ENCODE data around the gene PPFIA2. TPM values are rescaled to one million over a fixed set of nuclear protein-coding genes. Genes with fewer than 3 reads are reported as not detected.

Gene PPFIA2
- total RNA-seq, 1 experiment from 2014 or later: not detected

GRCh38 chr12:81729781-81730180 lies 29.4 kb downstream of the PPFIA2 start:
- H3K4me3 ChIP-seq (ENCODE audit: low read depth, low read length): no peak overlapping the region
- ChIA-PET POLR2A (no interaction called here), CTCF (no interaction called here)
- Mint-ChIP-seq H3K9me3 (ENCODE audit: unreplicated experiment) (no peaks in the 10 kb centered on the region), H3K4me1 (ENCODE audit: low read depth, unreplicated experiment) (no peaks in the 10 kb centered on the region), H3K27ac (ENCODE audit: unreplicated experiment) (no peak overlapping the region), H3K27me3 (ENCODE audit: insufficient read depth, unreplicated experiment) (peaks cover 3% of the 10 kb centered on the region), H3K36me3 (ENCODE audit: insufficient read depth, unreplicated experiment) (no peaks in the 10 kb centered on the region), H3K4me3 (ENCODE audit: unreplicated experiment) (no peak overlapping the region)
- TF ChIP-seq, protein P1, sequence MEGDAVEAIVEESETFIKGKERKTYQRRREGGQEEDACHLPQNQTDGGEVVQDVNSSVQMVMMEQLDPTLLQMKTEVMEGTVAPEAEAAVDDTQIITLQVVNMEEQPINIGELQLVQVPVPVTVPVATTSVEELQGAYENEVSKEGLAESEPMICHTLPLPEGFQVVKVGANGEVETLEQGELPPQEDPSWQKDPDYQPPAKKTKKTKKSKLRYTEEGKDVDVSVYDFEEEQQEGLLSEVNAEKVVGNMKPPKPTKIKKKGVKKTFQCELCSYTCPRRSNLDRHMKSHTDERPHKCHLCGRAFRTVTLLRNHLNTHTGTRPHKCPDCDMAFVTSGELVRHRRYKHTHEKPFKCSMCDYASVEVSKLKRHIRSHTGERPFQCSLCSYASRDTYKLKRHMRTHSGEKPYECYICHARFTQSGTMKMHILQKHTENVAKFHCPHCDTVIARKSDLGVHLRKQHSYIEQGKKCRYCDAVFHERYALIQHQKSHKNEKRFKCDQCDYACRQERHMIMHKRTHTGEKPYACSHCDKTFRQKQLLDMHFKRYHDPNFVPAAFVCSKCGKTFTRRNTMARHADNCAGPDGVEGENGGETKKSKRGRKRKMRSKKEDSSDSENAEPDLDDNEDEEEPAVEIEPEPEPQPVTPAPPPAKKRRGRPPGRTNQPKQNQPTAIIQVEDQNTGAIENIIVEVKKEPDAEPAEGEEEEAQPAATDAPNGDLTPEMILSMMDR (IDR thresholded peaks at IDR 0.05; ENCODE audit: insufficient read depth in 1 of 2, low read depth in 1 of 2, low read length in 1 of 2, severe bottlenecking in 1 of 2, unreplicated experiment in 1 of 2): no peak
- no peaks in the 10 kb centered on the region for H3K27me3 ChIP-seq (replicated peaks; ENCODE audit: control insufficient read depth, insufficient read depth, low read length)
- no peaks in the 10 kb centered on the region for H3K9me3 ChIP-seq
- no TSS peak for BruUV-seq (replicated peaks)
- H3K4me1 ChIP-seq: no peaks in the 10 kb centered on the region
- intact Hi-C loops (cut with micrococcal nuclease; ENCODE audit: unreplicated experiment): no loop called here
- H3K36me3 ChIP-seq (ENCODE audit: control insufficient read depth, insufficient read depth, low read length): no peaks in the 10 kb centered on the region
- no peak for DNase-seq

GRCh38 chr12:81727391-81727790 lies 31.8 kb downstream of the PPFIA2 start:
- no peaks in the 10 kb centered on the region for H3K36me3 Mint-ChIP-seq (ENCODE audit: insufficient read depth, unreplicated experiment)
- H3K27me3 ChIP-seq (replicated peaks; ENCODE audit: control insufficient read depth, insufficient read depth, low read length): no peaks in the 10 kb centered on the region
- DNase-seq: no peak
- H3K27me3 Mint-ChIP-seq (ENCODE audit: insufficient read depth, unreplicated experiment): no peaks in the 10 kb centered on the region
- CTCF ChIA-PET: no interaction called here
- H3K9me3 ChIP-seq: no peaks in the 10 kb centered on the region
- H3K9me3 Mint-ChIP-seq (ENCODE audit: unreplicated experiment): no peaks in the 10 kb centered on the region
- H3K27ac Mint-ChIP-seq (ENCODE audit: unreplicated experiment): no peak overlapping the region
- no peaks in the 10 kb centered on the region for H3K4me1 ChIP-seq
- TF ChIP-seq, protein P1 (IDR thresholded peaks at IDR 0.05; ENCODE audit: insufficient read depth in 1 of 2, low read depth in 1 of 2, low read length in 1 of 2, severe bottlenecking in 1 of 2, unreplicated experiment in 1 of 2): no peak
- no TSS peak for BruUV-seq (replicated peaks)
- POLR2A ChIA-PET: no interaction called here
- no peaks in the 10 kb centered on the region for H3K36me3 ChIP-seq (ENCODE audit: control insufficient read depth, insufficient read depth, low read length)
- intact Hi-C loops (cut with micrococcal nuclease; ENCODE audit: unreplicated experiment): no loop called here
- no peaks in the 10 kb centered on the region for H3K4me1 Mint-ChIP-seq (ENCODE audit: low read depth, unreplicated experiment)
- H3K4me3 Mint-ChIP-seq (ENCODE audit: unreplicated experiment): no peak overlapping the region
- H3K4me3 ChIP-seq (ENCODE audit: low read depth, low read length): no peak overlapping the region

DNA sequence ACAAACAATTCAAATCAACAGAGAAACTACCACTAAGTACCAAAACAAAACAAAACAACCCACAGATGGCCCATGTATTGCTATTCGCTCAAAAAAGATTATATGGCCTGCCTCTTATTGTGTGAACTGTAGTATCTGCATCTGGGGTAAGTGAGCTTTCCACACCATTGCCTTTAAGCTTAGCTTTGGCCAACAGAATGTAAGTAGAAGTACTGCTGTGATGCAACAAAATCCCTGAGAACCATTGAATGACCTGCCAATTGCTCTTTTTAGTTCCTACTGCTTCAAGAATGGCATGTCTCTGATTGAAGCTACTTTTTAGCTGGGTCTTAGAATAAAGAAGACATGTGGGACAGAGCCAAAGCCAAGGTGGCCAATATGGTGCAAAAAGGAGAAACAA lies 32.5 kb downstream of the PPFIA2 start:
- Mint-ChIP-seq H3K27me3 (ENCODE audit: insufficient read depth, unreplicated experiment) (no peaks in the 10 kb centered on the region), H3K4me3 (ENCODE audit: unreplicated experiment) (no peak overlapping the region), H3K36me3 (ENCODE audit: insufficient read depth, unreplicated experiment) (no peaks in the 10 kb centered on the region), H3K9me3 (ENCODE audit: unreplicated experiment) (no peaks in the 10 kb centered on the region), H3K27ac (ENCODE audit: unreplicated experiment) (no peak overlapping the region), H3K4me1 (ENCODE audit: low read depth, unreplicated experiment) (no peaks in the 10 kb centered on the region)
- Histone ChIP-seq H3K27me3 (replicated peaks; ENCODE audit: control insufficient read depth, insufficient read depth, low read length) (no peaks in the 10 kb centered on the region), H3K36me3 (ENCODE audit: control insufficient read depth, insufficient read depth, low read length) (no peaks in the 10 kb centered on the region), H3K9me3 (no peaks in the 10 kb centered on the region), H3K4me1 (no peaks in the 10 kb centered on the region), H3K4me3 (ENCODE audit: low read depth, low read length) (no peak overlapping the region)
- TF ChIP-seq, protein P1 (IDR thresholded peaks at IDR 0.05; ENCODE audit: insufficient read depth in 1 of 2, low read depth in 1 of 2, low read length in 1 of 2, severe bottlenecking in 1 of 2, unreplicated experiment in 1 of 2): no peak
- no TSS peak for BruUV-seq (replicated peaks)
- CTCF ChIA-PET: no interaction called here
- no peak for DNase-seq
- POLR2A ChIA-PET: no interaction called here
- intact Hi-C loops (cut with micrococcal nuclease; ENCODE audit: unreplicated experiment): no loop called here
